RPMI8226 (cell line): ENCODE measurements around the gene PABPC3.

ENCODE experiments used
- DNase-seq: peaks from one replicate; pipeline ENCODE4 v3.0.0-alpha.2; 2015

Gene PABPC3

GRCh38 chr13:25095851-25096453 lies at the start of gene PABPC3:
PABPC3 (plus strand) TSS chr13:25096136; CDS start chr13:25096199, 63 bp downstream.
- DNase-seq, result no peak

- DNase-seq, result no peak
These were observed 49.5 kb upstream of the PABPC3 start for GRCh38 chr13:25046274-25046984.

- DNase-seq, result no peak
These were observed 48.9 kb upstream of the PABPC3 start for GRCh38 chr13:25046985-25047511.

GRCh38 chr13:25051065-25051464 lies 44.9 kb upstream of the PABPC3 start:
- no peak for DNase-seq

GRCh38 chr13:25059166-25059565 lies 36.8 kb upstream of the PABPC3 start:
- DNase-seq, result no peak

- DNase-seq, result no peak
These were observed 36.0 kb upstream of the PABPC3 start for GRCh38 chr13:25059958-25060357.

- DNase-seq, result no peak
These were observed 33.5 kb upstream of the PABPC3 start for GRCh38 chr13:25062479-25062878.

GRCh38 chr13:25064396-25064795 lies 31.5 kb upstream of the PABPC3 start:
- DNase-seq, result no peak

GRCh38 chr13:25065974-25066770 lies 29.8 kb upstream of the PABPC3 start:
- DNase-seq, result no peak

GRCh38 chr13:25067064-25067463 lies 28.9 kb upstream of the PABPC3 start:
- no peak for DNase-seq

GRCh38 chr13:25068810-25069209 lies 27.1 kb upstream of the PABPC3 start:
- no peak for DNase-seq

- no peak for DNase-seq
These were observed 26.7 kb upstream of the PABPC3 start for GRCh38 chr13:25069236-25069635.

- DNase-seq, result no peak
These were observed 26.0 kb upstream of the PABPC3 start for GRCh38 chr13:25069911-25070310.

- no peak for DNase-seq
These were observed 15.2 kb upstream of the PABPC3 start for GRCh38 chr13:25080773-25081172.

- no peak for DNase-seq
These were observed 11.8 kb upstream of the PABPC3 start for GRCh38 chr13:25084096-25084495.

GRCh38 chr13:25085125-25085742 lies 10.7 kb upstream of the PABPC3 start:
- peak; percentile 38 for DNase-seq

GRCh38 chr13:25088562-25089221 lies 7.2 kb upstream of the PABPC3 start:
- DNase-seq, result no peak

GRCh38 chr13:25097426-25097825 lies 1.5 kb downstream of the PABPC3 start:
- no peak for DNase-seq

GRCh38 chr13:25103711-25104110 lies 7.8 kb downstream of the PABPC3 start:
- DNase-seq, result no peak

- no peak for DNase-seq
These were observed 13.4 kb downstream of the PABPC3 start for GRCh38 chr13:25109341-25109740.

- DNase-seq, result no peak
These were observed 15.1 kb downstream of the PABPC3 start for GRCh38 chr13:25110956-25111584.

GRCh38 chr13:25111585-25111956 lies 15.6 kb downstream of the PABPC3 start:
- DNase-seq, result no peak
